ENCODE results near the gene CCDC88C.
A peak's percentile ranks its signal among the peaks of the same experiment; 100 is the strongest.

CCDC88C gene

GRCh38 chr14:91373591-91374254, 43.9 kb downstream of the CCDC88C start:
- peaks cover 54% of the 10 kb centered on the region for H4K20me1 ChIP-seq (ENCODE audit: insufficient read depth, low read length)
- H3K27me3 ChIP-seq (ENCODE audit: low read depth, low read length) = no peaks in the 10 kb centered on the region
- H3K27ac ChIP-seq (ENCODE audit: low read length) = peak overlapping the region; percentile 97
- H3K9me3 ChIP-seq (ENCODE audit: insufficient read depth, low read length) = no peaks in the 10 kb centered on the region
- H3K4me2 ChIP-seq (ENCODE audit: low read length) = peak overlapping the region; percentile 87
- H3K36me3 ChIP-seq (replicated peaks; ENCODE audit: low read depth, low read length) = peaks cover 11% of the 10 kb centered on the region
- peaks cover 86% of the 10 kb centered on the region for H3K79me2 ChIP-seq (ENCODE audit: low read length)
- H3K9ac ChIP-seq (ENCODE audit: low read length) = peak overlapping the region; percentile 70
- TF ChIP-seq CTCF (IDR thresholded peaks at IDR 0.05; ENCODE audit: low read depth, low read length) (no peak), EZH2phosphoT487 (IDR thresholded peaks at IDR 0.05; ENCODE audit: low read depth) (peak; percentile 80; the same call in 1 of the 2 replicates)
- peak overlapping the region; percentile 59 for H3K4me3 ChIP-seq (ENCODE audit: low read length)
- H3K4me1 ChIP-seq (ENCODE audit: low read length) = peaks cover 99% of the 10 kb centered on the region
- H2AFZ ChIP-seq (ENCODE audit: low read depth, low read length) = no peak overlapping the region

GRCh38 chr14:91372671-91373495, 44.7 kb downstream of the CCDC88C start:
- Histone ChIP-seq H2AFZ (ENCODE audit: low read depth, low read length) (no peak overlapping the region), H3K27ac (ENCODE audit: low read length) (peak overlapping the region; percentile 97), H3K9me3 (ENCODE audit: insufficient read depth, low read length) (no peaks in the 10 kb centered on the region), H3K4me2 (ENCODE audit: low read length) (peak overlapping the region; percentile 87), H3K4me3 (ENCODE audit: low read length) (peak overlapping the region; percentile 54), H3K36me3 (replicated peaks; ENCODE audit: low read depth, low read length) (peaks cover 9% of the 10 kb centered on the region), H3K27me3 (ENCODE audit: low read depth, low read length) (no peaks in the 10 kb centered on the region), H3K79me2 (ENCODE audit: low read length) (peaks cover 86% of the 10 kb centered on the region), H3K4me1 (ENCODE audit: low read length) (peaks cover 99% of the 10 kb centered on the region), H4K20me1 (ENCODE audit: insufficient read depth, low read length) (peaks cover 54% of the 10 kb centered on the region), H3K9ac (ENCODE audit: low read length) (peak overlapping the region; percentile 70)
- peak; percentile 26; the same call in 1 of the 2 replicates for TF ChIP-seq CTCF (IDR thresholded peaks at IDR 0.05; ENCODE audit: low read depth, low read length)
- no peak for TF ChIP-seq EZH2phosphoT487 (IDR thresholded peaks at IDR 0.05; ENCODE audit: low read depth)

GRCh38 chr14:91371990-91372375, 45.6 kb downstream of the CCDC88C start:
- Histone ChIP-seq H3K4me1 (ENCODE audit: low read length) (peaks cover 99% of the 10 kb centered on the region), H4K20me1 (ENCODE audit: insufficient read depth, low read length) (peaks cover 54% of the 10 kb centered on the region), H3K27me3 (ENCODE audit: low read depth, low read length) (no peaks in the 10 kb centered on the region), H3K9ac (ENCODE audit: low read length) (peak overlapping the region; percentile 28; the same call in 1 of the 2 replicates), H3K79me2 (ENCODE audit: low read length) (peaks cover 86% of the 10 kb centered on the region), H3K27ac (ENCODE audit: low read length) (peak overlapping the region; percentile 97), H2AFZ (ENCODE audit: low read depth, low read length) (no peak overlapping the region), H3K4me3 (ENCODE audit: low read length) (no peak overlapping the region), H3K9me3 (ENCODE audit: insufficient read depth, low read length) (no peaks in the 10 kb centered on the region), H3K4me2 (ENCODE audit: low read length) (peak overlapping the region; percentile 85), H3K36me3 (replicated peaks; ENCODE audit: low read depth, low read length) (peaks cover 9% of the 10 kb centered on the region)
- TF ChIP-seq EZH2phosphoT487 (IDR thresholded peaks at IDR 0.05; ENCODE audit: low read depth) (no peak), CTCF (IDR thresholded peaks at IDR 0.05; ENCODE audit: low read depth, low read length) (no peak)

All from OCI-LY3 (cell line).